Putamen (tissue), 1 donor: ENCODE results near the gene B3GNT3.

Experiments used
- DNase-seq: peaks from one replicate; pipeline ENCODE4 v3.0.0-alpha.2; 2016; ENCODE audit warnings: low spot score

B3GNT3 gene, protein sequence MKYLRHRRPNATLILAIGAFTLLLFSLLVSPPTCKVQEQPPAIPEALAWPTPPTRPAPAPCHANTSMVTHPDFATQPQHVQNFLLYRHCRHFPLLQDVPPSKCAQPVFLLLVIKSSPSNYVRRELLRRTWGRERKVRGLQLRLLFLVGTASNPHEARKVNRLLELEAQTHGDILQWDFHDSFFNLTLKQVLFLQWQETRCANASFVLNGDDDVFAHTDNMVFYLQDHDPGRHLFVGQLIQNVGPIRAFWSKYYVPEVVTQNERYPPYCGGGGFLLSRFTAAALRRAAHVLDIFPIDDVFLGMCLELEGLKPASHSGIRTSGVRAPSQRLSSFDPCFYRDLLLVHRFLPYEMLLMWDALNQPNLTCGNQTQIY

DNA sequence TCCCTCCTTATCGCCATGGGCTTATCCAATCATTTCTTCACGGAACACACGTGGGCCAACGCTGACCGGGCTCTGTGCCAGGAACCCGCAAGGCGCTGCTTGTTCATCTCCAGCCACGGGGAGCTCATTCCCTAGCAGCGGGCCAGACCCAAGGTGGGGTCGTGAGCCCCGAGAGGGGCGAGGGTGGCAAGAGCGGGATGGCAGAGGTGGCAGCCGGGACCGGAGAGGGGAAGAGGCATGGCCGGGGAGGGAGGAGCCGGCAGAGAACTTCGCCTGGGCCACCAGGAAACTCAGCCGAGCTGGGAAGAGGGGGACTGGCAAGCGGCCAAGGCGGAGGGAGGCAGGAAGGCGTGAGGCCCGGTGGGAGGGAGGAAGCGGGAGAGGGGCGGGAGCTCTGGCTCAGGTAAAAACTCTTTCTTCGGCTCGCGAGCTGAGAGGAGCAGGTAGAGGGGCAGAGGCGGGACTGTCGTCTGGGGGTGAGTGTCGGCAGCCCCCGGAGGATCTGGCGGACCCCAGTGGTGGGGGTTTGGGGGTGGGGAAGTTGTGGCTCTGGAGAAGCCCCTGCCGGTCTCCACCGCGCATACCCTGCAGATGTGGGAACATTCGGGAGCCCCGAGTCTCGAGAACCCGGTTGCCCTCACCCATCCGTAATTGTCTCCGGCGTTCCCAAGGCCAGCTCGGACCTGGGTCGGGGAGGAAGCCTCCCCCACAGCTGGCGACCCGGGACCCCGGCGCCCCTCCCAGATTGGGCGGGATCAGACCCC, at the start of gene B3GNT3:
TSS of gene B3GNT3 (plus strand) at position 408 of the 764 bp plus-strand sequence. CDS start 12,670 bp downstream, outside the sequence.
- no peak for DNase-seq

DNA sequence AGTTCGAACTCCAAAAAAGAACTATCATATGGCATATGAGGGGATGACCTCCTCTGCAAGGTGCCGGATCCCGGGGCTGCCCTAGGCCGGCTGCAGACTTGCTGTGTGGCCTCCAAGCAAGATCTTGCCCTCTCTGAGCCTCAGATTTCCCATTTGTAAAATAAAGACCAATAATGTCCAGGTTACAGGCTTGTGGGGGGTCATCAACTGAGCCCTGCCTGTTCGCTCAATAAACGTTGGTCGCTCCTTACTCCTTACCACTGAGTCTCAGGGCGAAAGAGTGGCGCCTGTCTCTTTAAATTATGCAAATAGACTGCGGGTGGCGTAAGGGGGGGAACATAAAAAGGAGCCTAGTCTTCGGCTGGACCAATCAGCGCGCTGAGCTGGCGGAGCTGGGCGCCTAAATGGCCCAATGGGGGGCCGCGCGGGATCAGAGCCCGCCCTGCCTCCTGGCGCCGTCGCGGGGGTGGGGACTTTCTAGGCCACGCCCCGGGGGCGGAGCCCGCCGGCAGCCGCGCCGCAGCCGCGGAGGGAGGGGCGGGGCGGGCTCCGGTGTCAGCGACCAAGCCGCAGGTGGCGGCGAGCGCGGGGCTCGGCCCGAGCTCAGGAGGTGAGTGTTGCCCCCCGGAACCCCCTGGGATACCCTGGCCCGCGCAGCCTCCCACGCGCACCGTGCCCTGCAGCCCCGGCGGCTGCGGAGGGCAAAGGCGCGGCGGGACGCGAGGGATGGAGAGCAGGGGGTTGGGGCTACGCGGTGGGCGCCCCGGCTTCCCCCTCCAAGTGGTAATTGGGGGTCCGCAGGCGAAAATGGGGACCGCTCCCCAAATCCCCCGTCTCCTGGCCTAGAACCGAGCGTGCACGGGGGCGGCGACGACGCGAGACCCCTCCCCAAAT, 47.5 kb upstream of the B3GNT3 start:
- peak; percentile 97 for DNase-seq

DNA sequence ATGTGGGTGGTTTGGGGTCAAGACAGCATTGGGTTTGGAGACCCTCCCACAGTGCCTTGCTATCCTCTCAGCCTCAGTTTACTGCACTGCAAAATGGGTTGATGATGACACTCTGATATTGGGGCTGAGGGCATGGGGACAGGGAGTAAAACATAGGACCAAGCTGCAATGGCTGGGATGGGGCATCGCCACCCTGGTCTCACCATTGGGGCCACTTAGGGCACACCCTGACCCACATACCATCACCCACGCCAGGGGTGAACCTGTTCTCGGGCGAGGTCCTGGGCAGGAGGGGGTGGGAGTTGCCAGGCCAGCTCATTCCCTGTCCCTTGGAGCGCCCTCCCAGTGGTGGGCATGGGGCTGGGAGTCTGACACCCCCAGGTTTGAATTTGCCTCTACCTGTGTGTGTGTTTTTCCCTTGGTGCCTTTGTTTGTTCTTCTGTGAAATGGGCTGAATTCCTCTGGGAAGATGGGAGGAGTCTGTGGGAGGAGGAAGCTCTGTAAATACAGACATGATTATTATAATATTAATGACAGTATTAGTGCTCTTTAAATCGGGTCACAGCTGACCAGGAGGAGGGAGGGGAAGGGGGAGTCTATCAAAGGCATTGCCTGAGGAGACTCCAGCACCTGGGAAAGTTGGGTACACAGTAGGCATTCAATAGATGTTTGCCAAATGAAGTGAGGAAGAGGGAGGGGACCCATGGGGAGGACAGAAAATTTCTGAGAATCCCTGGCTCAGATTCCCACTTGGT, 45.9 kb upstream of the B3GNT3 start:
- no peak for DNase-seq

DNA sequence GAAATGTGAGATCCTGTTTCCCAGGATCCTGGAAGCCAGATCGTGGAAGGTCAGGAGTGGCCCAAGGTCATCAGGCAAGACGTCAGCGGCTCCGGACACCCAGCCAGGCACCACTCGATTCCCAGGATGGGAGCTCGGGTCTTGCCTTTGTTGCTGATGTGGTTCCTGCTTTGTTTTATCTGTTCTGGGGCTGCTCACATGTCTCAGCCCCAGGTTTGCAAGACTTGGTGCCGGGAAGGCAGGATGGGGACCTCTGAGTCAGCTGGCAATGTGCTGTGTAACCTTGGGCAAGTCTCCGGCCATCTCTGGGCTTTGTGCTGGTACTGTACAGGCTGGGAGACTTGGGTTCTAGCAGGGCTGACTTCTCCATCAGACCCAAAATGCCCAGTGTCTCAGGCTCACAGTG, 45.0 kb upstream of the B3GNT3 start:
- DNase-seq, result no peak

DNA sequence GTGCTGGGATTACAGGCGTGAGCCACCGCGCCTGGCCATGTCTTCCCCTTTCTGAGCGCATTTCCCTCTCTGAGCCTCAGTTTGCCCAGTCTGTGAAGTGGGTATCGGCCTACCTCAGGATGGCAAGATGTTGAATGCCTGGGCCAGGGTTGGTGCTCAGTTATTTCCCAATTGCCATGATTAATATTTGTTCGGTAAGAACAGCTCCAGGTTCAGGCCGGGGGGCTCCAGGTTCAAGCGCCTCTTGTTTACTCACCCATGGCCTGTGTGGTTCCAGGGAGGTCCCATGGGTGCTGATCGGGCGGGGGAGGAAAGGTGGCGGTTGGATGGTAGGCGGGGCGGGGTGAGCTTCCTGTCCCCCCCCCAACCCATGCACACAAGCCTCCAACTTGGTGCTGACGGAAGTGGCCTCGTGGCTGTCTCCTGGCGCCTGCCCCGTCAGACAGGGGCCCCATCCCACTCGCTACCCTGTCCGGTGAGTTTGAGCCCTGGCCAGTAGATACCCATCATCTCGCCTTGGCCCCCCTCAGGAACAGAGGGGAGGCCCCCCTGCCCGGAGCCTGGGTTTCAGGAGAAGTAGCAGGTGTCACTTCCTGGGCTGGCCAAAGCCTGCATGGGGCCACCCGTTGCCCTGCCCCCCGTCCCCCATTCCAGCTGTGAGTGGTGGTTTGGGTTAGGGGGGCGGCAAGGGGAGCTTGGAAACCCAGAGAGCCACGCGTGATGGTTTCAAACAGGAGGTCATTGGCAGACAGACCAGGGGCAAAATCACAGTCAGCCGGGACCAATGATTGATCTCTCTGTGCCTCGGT, 43.6 kb upstream of the B3GNT3 start, which contains the start of gene FCHO1:
TSS of gene FCHO1 (plus strand) at position 375 of the 809 bp plus-strand sequence. CDS start 3,688 bp downstream, outside the sequence.
- DNase-seq, result peak; percentile 46

DNA sequence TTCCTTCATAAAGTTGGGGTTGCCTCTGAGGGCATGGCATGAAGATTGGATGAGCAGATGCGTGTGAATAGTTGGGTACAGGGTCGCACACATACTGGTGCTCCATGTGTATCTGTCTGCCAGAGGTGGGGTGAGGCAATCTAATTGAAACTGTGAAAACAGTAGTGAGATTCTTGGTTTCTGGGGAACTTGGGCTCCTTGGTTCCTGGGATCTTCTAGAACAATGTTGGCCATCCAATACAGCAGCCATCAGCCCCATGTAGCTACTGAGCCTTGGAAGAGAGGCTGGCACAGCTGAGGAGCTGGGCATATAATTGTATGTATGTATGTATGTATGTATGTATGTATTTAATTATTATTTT, 43.0 kb upstream of the B3GNT3 start:
- DNase-seq, result no peak

DNA sequence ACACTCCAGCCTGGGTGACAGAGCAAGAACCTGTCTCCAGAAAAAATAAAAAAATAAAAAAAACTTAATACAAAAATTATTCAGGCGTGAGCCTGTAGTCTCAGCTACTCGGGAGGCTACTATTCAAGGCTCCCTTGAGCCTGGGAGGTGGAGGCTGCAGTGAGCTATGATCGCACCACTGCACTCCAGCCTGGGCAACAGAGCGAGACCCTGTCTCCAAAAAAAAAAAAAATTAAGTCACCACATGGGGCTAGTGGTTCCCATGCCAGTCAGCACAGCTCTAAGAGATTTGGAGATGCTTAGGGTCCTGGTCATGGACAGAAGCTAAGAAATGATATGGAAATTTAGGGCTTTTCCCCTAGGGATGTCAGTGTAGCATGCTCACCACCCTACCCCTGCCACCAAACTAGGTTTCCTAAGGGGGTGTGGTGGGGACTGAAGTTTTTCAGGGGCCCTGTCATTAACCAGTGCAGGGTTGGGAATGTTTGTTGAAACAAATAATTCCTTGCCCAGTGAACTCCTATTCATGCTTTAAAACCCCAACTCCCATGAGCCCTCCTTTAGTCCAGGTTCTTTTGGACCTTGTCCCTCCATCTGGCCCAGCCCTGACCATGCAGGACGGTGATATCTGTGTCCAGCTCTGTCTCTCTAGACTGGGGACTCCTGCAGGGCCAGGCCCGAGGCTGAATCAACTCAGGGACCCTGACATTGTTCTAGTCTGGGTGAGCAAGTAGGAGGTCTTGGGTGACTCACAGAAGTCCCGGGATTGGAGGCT, 41.9 kb upstream of the B3GNT3 start:
- DNase-seq, result no peak

DNA sequence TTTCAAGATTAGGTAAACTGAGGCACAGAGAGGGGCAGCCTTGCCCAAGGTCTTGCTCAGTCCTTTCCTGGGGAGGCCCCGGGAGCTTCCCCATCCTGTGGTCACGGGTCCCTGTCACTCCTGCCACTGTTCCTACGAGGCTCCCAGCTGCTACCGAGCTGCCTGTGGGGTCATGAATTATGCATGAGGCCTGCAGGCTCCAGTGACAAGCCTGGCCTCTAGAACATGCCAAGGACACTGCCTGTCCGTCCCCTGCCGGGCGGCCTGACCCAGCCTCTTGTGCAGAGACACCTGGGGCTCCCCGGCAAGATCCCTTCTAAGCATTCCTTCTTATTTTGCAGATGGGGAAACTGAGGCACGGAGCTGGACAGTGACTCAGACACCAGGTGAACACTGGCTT, 41.0 kb upstream of the B3GNT3 start:
- peak; percentile 89 for DNase-seq

GRCh38 chr19:17754634-17755442, 40.1 kb upstream of the B3GNT3 start:
- DNase-seq, result no peak

- no peak for DNase-seq
These were observed 39.5 kb upstream of the B3GNT3 start for GRCh38 chr19:17755443-17755890.

DNA sequence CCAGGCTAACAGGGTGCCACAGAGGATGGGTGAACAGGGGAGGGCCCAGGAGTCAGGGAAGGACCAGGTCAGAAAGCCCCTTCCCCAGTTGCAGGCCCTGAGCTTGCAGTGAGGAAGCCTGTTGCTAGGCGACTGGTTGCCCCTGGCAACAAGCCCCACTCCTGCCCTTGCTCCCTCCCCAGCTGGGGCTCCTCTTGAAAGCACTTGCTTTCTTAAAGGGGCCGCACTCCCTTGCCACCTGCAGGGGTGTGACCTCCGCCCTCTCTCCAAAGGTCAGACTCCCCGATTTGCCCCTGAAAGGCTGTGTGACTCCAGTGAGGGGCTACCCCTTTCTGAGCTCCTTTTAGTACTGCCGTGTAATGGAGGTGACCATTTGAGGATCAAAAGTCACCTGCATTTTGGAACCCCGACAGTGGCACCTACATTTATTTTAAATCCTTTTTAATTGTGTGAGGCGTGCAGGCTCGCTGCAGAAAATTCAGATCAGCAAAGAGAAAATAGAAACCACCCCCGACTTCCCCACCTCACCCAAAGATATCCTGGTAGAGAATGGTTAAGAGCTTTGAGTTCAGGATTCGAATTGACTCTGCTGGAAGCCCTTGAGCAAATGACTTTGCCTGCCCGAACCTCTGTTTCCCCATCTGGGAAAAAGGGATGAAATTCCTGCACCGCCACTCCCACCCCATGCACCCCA, 38.8 kb upstream of the B3GNT3 start:
- peak; percentile 95 for DNase-seq

- peak; percentile 93 for DNase-seq
These were observed 37.8 kb upstream of the B3GNT3 start for GRCh38 chr19:17757125-17757524.

DNA sequence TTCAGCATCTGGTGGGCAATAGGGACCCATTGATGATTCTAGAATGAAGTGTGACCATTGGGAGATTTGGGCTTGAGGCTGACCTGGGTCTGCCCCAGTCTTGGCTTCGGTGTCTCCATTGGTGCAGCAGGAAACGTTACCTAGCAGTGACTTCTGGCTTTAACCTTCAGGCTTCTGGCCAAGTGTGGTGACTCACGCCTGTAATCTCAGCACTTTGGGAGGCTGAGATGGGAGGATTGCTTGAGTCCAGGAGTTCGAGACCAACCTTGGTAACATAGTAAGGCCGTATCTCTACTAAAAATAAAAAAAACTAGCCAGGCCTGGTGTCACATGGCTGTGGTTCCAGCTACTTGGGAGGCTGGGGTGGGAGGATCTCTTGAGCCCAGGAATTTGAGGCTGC, 36.4 kb upstream of the B3GNT3 start:
- DNase-seq, result no peak

GRCh38 chr19:17761148-17761547, 33.8 kb upstream of the B3GNT3 start:
- no peak for DNase-seq

- peak; percentile 52 for DNase-seq
These were observed 32.3 kb upstream of the B3GNT3 start for GRCh38 chr19:17762505-17763229.

DNA sequence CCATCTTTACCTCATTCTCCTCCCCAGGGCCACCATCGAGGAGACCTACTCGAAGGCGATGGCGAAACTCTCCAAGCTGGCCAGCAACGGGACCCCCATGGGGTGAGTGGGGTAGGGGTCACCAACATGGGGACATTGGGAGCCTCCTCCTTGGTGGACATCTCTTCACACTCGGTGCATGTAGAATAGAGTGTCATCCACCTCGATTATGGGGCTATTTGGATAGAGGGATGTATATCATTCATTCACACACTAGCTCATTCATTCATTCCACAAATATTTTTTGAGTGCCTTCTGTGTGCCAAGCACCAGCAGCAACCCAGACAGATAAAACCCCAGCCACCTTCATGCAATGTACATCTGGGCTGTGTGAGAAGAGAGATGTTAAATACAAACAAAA, 30.6 kb upstream of the B3GNT3 start:
- DNase-seq, result no peak

- DNase-seq, result no peak
These were observed 29.8 kb upstream of the B3GNT3 start for GRCh38 chr19:17765069-17765618.
